Activated CD4-positive, alpha-beta T cell treated with anti-CD3 and anti-CD28 coated beads for 36 hours (primary cell): Measurements from ENCODE around the gene DBNDD2. TPM values are rescaled to one million over a fixed set of nuclear protein-coding genes. Genes with fewer than 3 reads are reported as not detected.

ENCODE experiments used
- ATAC-seq: fragments of 200-7000 bp; cut with Tn5 transposase; one replicate; pipeline ENCODE4 v1.10.0; 2021; ENCODE audit warnings: mild to moderate bottlenecking, moderate library complexity
- CTCF ChIA-PET: fragments of 350-600 bp; sonication (Branson Sonifier 250); formaldehyde crosslinking; loops from one replicate; lab custom pipeline; 2021; ENCODE audit warnings: antibody characterized with exemption; lab: Charles Lee
- POLR2A ChIA-PET: fragments of 350-600 bp; sonication (Branson Sonifier 250); formaldehyde crosslinking; loops from one replicate; lab custom pipeline; 2021; ENCODE audit warnings: antibody characterized with exemption, inconsistent platforms; lab: Charles Lee
- DNase-seq: peaks from one replicate; pipeline ENCODE4 v3.0.0-alpha.2; 2020
- H3K27ac Mint-ChIP-seq: one replicate; pipeline ENCODE4 v1.8.0; 2021; ENCODE audit warnings: mixed read lengths
- H3K27me3 Mint-ChIP-seq: one replicate; pipeline ENCODE4 v1.8.0; 2021; ENCODE audit warnings: mixed read lengths
- H3K36me3 Mint-ChIP-seq: one replicate; pipeline ENCODE4 v1.8.0; 2021; ENCODE audit warnings: low read depth, mixed read lengths
- H3K4me1 Mint-ChIP-seq: one replicate; pipeline ENCODE4 v1.8.0; 2021; ENCODE audit warnings: mixed read lengths
- H3K4me3 Mint-ChIP-seq: one replicate; pipeline ENCODE4 v1.8.0; 2021; ENCODE audit warnings: mild to moderate bottlenecking, moderate library complexity, mixed read lengths
- H3K9me3 Mint-ChIP-seq: one replicate; pipeline ENCODE4 v1.8.0; 2021; ENCODE audit warnings: low read depth, mixed read lengths
- intact Hi-C, 2 experiments: fragments of 100-400 bp; cut with DNase I in 1 of 2; cut with micrococcal nuclease in 1 of 2; formaldehyde crosslinking; loops; one replicate each; pipeline versions ENCODE4 v1.14.2 to v1.15.1; 2022 to 2024; cut with DNase I, micrococcal nuclease
- total RNA-seq, 2 experiments: library from RNA; stranded (reverse); gene quantifications; one replicate each; pipeline ENCODE4 v1.2.3, GENCODE V29; 2021

DBNDD2 gene
- total RNA-seq, 2 experiments from 2014 or later, result 22.4 to 30.0 TPM

DNA sequence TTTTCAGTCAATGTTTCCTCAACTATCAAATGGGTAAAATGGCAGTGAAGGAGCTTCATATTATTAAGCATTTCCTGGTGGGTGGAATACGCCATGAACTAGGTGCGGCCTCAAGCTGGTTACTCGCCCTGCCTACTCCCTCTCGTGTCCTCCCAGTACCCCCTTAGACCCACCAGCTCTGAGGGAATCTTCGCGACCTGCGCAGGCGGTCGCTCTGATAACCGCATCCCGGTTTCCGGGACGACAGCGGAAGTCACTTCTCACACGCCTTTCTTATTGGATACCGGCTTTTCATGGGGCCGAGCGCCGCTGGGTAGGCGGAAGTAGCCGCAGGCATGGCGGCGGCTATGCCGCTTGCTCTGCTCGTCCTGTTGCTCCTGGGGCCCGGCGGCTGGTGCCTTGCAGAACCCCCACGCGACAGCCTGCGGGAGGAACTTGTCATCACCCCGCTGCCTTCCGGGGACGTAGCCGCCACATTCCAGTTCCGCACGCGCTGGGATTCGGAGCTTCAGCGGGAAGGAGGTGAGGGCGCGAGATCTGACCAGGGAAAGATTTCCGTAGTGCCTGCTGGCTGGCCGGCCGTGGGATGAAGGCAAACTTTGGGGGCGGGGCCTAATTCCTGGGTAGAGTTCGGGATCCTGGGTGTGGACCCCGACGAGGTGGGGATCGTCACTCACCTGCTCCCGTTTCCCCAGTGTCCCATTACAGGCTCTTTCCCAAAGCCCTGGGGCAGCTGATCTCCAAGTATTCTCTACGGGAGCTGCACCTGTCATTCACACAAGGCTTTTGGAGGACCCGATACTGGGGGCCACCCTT, 7.9 kb downstream of the DBNDD2 start, which contains the start of gene PIGT:
Gene PIGT (plus strand): TSS at position 320 of the 816 bp plus-strand sequence. CDS start 16 bp downstream, at position 336.
- Mint-ChIP-seq H3K4me1 (peaks cover 44% of the 10 kb centered on the region), H3K4me3 (peak within 1 kb of the TSS; percentile 94), H3K27me3 (no peaks in the 10 kb centered on the region), H3K27ac (peak within 1 kb of the TSS; percentile 97), H3K36me3 (peaks cover 32% of the 10 kb centered on the region), H3K9me3 (no peaks in the 10 kb centered on the region)
- ChIA-PET CTCF (interaction anchor here (0.6 to 7.3 kb wide), 11 partner anchors 9 to 320 kb away, joined by 3 to 43 read pairs (median 3); partner anchors contain the start of gene SYS1), POLR2A (interaction anchor here (0.5 to 1.7 kb wide), 4 partner anchors 53 to 336 kb away, joined by 3 to 5 read pairs (median 4); partner anchors contain the start of gene SYS1)
- ATAC-seq, result peak; percentile 93
- DNase-seq, result peak; percentile 93
- intact Hi-C loops, result loop anchor here (1.0 to 5.0 kb wide), 8 partner anchors 10 to 679 kb away; partner anchors contain the start of genes SYS1 (in 2 of the 2), STK4 (in 1 of the 2), YWHAB (in 1 of the 2) and ZNF335 (in 1 of the 2)

- intact Hi-C loops, result loop anchor here (1.0 to 5.0 kb wide), 8 partner anchors 11 to 680 kb away; partner anchors contain the start of genes SYS1 (in 2 of the 2), STK4 (in 1 of the 2), YWHAB (in 1 of the 2) and ZNF335 (in 1 of the 2)
- Mint-ChIP-seq H3K9me3 (no peaks in the 10 kb centered on the region), H3K27ac (peak overlapping the region; percentile 97), H3K27me3 (no peaks in the 10 kb centered on the region), H3K4me3 (peak overlapping the region; percentile 94), H3K4me1 (peaks cover 44% of the 10 kb centered on the region), H3K36me3 (peaks cover 35% of the 10 kb centered on the region)
- DNase-seq (no peak), ATAC-seq (no peak)
- CTCF ChIA-PET, result interaction anchor here (1.0 to 7.3 kb wide), 4 partner anchors 20 to 54 kb away, joined by 4 to 43 read pairs (median 14); partner anchors contain the start of gene SYS1
- POLR2A ChIA-PET, result interaction anchor here (1.7 kb wide), 1 partner anchor 54 kb away, joined by 5 read pairs; the partner anchor contains the start of gene SYS1
Observed at GRCh38 chr20:45416917-45417316, 8.8 kb downstream of the DBNDD2 start.

DNA sequence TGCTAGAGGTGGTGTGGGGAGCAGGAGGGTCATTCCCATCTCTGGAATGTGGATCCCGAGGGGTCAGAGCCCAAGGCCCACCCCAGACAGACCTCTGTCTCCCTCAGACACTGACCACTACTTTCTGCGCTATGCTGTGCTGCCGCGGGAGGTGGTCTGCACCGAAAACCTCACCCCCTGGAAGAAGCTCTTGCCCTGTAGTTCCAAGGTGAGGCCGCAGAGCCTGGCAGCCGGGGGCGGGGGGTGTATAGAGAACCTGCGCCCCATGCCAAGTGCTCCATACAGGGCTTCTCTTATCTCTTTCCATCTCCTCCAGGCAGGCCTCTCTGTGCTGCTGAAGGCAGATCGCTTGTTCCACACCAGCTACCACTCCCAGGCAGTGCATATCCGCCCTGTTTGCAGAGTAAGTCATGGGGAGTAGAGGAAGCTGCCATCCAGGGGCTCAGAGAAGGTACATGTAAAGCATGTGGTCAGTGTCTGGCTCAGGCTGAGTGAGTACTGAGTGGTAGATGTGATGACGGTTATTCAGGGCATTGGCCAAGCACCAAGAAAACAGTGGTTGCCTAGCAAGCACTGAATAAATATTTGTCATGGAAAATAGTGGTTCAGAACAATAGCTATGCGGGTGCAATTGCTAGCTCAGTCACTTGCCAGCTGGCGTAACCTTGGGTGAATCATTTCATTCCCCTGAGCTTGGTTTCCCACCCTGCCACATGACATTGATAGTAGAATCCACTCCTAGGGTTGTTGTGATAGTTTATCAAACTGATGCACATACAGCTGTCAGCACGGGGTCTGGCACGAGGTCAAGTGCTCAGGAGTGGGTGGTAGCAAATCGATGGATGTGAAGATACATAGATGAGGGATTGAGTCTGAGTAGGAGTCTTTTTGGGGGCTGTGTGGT, 11.4 kb downstream of the DBNDD2 start:
- Mint-ChIP-seq H3K4me1 (peaks cover 37% of the 10 kb centered on the region), H3K36me3 (peaks cover 46% of the 10 kb centered on the region), H3K9me3 (no peaks in the 10 kb centered on the region), H3K4me3 (no peak overlapping the region), H3K27me3 (no peaks in the 10 kb centered on the region), H3K27ac (peak overlapping the region; percentile 39)
- intact Hi-C loops, result loop anchor here in 1 of 2 experiments (5.0 kb wide), 4 partner anchors 452 to 682 kb away; partner anchors contain the start of genes STK4, YWHAB and ZNF335
- ATAC-seq (peak; percentile 54), DNase-seq (peak; percentile 37)
- POLR2A ChIA-PET, result interaction anchor here (1.0 kb wide), 2 partner anchors 46 to 56 kb away, joined by 3 read pairs; partner anchors contain the start of gene SYS1
- CTCF ChIA-PET, result interaction anchor here (0.6 to 7.3 kb wide), 5 partner anchors 13 to 47 kb away, joined by 3 to 43 read pairs (median 3); no protein-coding TSS in a partner anchor

DNA sequence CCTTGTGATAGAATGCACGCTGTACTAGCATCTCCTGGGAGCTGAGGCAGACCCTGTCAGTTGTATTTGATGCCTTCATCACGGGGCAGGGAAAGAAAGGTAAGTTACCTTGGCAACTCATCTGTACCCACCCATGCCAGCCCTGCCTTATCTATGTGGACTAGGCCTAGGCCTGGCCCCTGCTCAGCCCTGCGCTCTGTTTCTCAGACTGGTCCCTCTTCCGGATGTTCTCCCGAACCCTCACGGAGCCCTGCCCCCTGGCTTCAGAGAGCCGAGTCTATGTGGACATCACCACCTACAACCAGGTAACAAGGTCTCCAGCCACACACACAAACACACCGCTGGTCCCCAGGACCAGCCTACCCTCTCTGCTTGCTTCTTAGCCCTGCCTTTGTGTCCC, 12.0 kb downstream of the DBNDD2 start:
- no peaks in the 10 kb centered on the region for H3K27me3 Mint-ChIP-seq
- no peak overlapping the region for H3K4me3 Mint-ChIP-seq
- peaks cover 32% of the 10 kb centered on the region for H3K4me1 Mint-ChIP-seq
- DNase-seq, result no peak
- H3K27ac Mint-ChIP-seq, result no peak overlapping the region
- H3K36me3 Mint-ChIP-seq, result peaks cover 50% of the 10 kb centered on the region
- ChIA-PET POLR2A (interaction anchor here (1.0 kb wide), 1 partner anchor 47 kb away, joined by 3 read pairs; no protein-coding TSS in a partner anchor), CTCF (interaction anchor here (0.6 to 7.3 kb wide), 7 partner anchors 12 to 117 kb away, joined by 3 to 43 read pairs (median 3); no protein-coding TSS in a partner anchor)
- H3K9me3 Mint-ChIP-seq, result no peaks in the 10 kb centered on the region
- ATAC-seq, result no peak
- intact Hi-C loops, result no loop called here

GRCh38 chr20:45423700-45424099, 15.6 kb downstream of the DBNDD2 start:
- ChIA-PET CTCF (interaction anchor here (0.8 kb wide), 1 partner anchor 58 kb away, joined by 3 read pairs; no protein-coding TSS in a partner anchor), POLR2A (no interaction called here)
- no peaks in the 10 kb centered on the region for H3K27me3 Mint-ChIP-seq
- no peak overlapping the region for H3K4me3 Mint-ChIP-seq
- H3K9me3 Mint-ChIP-seq, result no peaks in the 10 kb centered on the region
- H3K4me1 Mint-ChIP-seq, result peaks cover 8% of the 10 kb centered on the region
- no peak overlapping the region for H3K27ac Mint-ChIP-seq
- DNase-seq, result no peak
- ATAC-seq, result no peak
- intact Hi-C loops, result no loop called here
- peaks cover 51% of the 10 kb centered on the region for H3K36me3 Mint-ChIP-seq

DNA sequence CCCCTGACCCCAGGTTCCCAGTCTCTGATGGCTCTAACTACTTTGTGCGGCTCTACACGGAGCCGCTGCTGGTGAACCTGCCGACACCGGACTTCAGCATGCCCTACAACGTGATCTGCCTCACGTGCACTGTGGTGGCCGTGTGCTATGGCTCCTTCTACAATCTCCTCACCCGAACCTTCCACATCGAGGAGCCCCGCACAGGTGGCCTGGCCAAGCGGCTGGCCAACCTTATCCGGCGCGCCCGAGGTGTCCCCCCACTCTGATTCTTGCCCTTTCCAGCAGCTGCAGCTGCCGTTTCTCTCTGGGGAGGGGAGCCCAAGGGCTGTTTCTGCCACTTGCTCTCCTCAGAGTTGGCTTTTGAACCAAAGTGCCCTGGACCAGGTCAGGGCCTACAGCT, 17.5 kb downstream of the DBNDD2 start:
- H3K4me1 Mint-ChIP-seq, result no peaks in the 10 kb centered on the region
- CTCF ChIA-PET, result interaction anchor here (1.4 kb wide), 1 partner anchor 52 kb away, joined by 3 read pairs; no protein-coding TSS in a partner anchor
- H3K36me3 Mint-ChIP-seq, result peaks cover 36% of the 10 kb centered on the region
- H3K27me3 Mint-ChIP-seq, result no peaks in the 10 kb centered on the region
- H3K4me3 Mint-ChIP-seq, result no peak overlapping the region
- ATAC-seq (no peak), DNase-seq (no peak)
- no peaks in the 10 kb centered on the region for H3K9me3 Mint-ChIP-seq
- H3K27ac Mint-ChIP-seq, result no peak overlapping the region
- POLR2A ChIA-PET, result no interaction called here
- intact Hi-C loops, result no loop called here

- Mint-ChIP-seq H3K27me3 (no peaks in the 10 kb centered on the region), H3K4me1 (no peaks in the 10 kb centered on the region), H3K36me3 (peaks cover 32% of the 10 kb centered on the region), H3K9me3 (no peaks in the 10 kb centered on the region), H3K27ac (no peak overlapping the region), H3K4me3 (no peak overlapping the region)
- POLR2A ChIA-PET, result interaction anchor here (0.6 kb wide), 1 partner anchor 412 kb away, joined by 3 read pairs; no protein-coding TSS in a partner anchor
- CTCF ChIA-PET, result interaction anchor here (1.4 to 2.5 kb wide), 2 partner anchors 11 to 53 kb away, joined by 3 to 13 read pairs; no protein-coding TSS in a partner anchor
- DNase-seq (no peak), ATAC-seq (no peak)
- intact Hi-C loops, result no loop called here
Observed at GRCh38 chr20:45426320-45427016, 18.4 kb downstream of the DBNDD2 start.

DNA sequence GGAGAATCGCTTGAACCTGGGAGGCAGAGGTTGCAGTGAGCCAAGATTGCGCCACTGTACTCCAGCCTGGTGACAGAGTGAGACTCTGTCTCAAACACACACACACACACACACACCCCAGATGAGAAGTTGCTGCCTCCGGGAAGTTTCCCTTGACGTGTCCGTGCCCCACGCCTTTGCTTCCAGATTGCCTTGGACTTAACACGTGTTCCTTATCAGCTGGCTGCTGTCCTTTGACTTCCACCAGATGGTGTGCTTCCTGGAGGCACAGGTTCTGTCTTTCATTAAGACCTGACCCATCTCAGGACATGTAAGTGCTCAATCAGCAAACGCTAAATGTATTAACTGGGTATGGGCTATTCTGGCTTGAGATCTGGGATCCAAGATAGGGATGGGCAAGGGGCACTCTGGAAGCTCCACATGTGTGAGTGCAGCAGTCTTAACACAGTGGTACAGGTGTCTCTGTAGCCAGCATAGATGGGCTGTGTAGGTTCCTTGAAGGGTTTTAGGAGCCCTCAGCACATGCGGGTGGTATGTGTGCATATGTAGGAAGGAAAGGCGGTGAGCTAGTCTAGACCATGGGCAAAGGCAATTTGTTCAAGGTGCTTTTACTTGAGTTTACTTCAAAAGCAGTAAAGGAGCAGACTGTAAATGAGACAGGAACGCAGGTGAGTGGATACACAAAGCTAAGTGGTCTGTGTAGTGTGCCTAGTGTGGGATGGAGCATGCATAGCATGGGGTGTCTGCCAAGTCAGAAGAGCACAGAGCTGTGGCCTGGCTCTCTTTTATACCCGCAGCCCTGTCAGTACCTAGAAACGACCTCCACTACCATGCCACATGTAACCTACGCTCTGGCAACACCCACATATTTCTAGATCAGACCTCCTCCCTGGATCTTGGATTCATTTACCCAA, 19.4 kb downstream of the DBNDD2 start:
- Mint-ChIP-seq H3K27me3 (no peaks in the 10 kb centered on the region), H3K27ac (no peak overlapping the region), H3K36me3 (peaks cover 27% of the 10 kb centered on the region), H3K9me3 (no peaks in the 10 kb centered on the region), H3K4me3 (no peak overlapping the region), H3K4me1 (peaks cover 5% of the 10 kb centered on the region)
- DNase-seq (no peak), ATAC-seq (no peak)
- intact Hi-C loops, result no loop called here
- ChIA-PET POLR2A (interaction anchor here (0.6 kb wide), 1 partner anchor 411 kb away, joined by 3 read pairs; no protein-coding TSS in a partner anchor), CTCF (interaction anchor here (0.7 to 2.5 kb wide), 5 partner anchors 10 to 136 kb away, joined by 3 to 13 read pairs (median 4); partner anchors contain the start of gene SYS1)

- peaks cover 25% of the 10 kb centered on the region for H3K36me3 Mint-ChIP-seq
- ChIA-PET POLR2A (interaction anchor here (0.6 kb wide), 2 partner anchors 60 to 67 kb away, joined by 3 read pairs; partner anchors contain the start of gene SYS1), CTCF (interaction anchor here (0.6 to 2.3 kb wide), 4 partner anchors 14 to 67 kb away, joined by 5 to 11 read pairs (median 8); partner anchors contain the start of gene SYS1)
- H3K27me3 Mint-ChIP-seq, result no peaks in the 10 kb centered on the region
- intact Hi-C loops, result no loop called here
- DNase-seq, result no peak
- no peak for ATAC-seq
- no peak overlapping the region for H3K4me3 Mint-ChIP-seq
- no peaks in the 10 kb centered on the region for H3K9me3 Mint-ChIP-seq
- no peak overlapping the region for H3K27ac Mint-ChIP-seq
- peaks cover 9% of the 10 kb centered on the region for H3K4me1 Mint-ChIP-seq
Observed at GRCh38 chr20:45429618-45430017, 21.5 kb downstream of the DBNDD2 start.
